HG02840 (cell line): Measurements from ENCODE around the gene ZBED4.

ENCODE experiments used
- ATAC-seq: cut with Tn5 transposase; IDR thresholded peaks from one replicate; pipeline ENCODE4 v1.9.1; 2021; ENCODE audit warnings: mild to moderate bottlenecking, moderate library complexity, moderate number of reproducible peaks; ENCODE audit not compliant: unreplicated experiment, low FRiP score

The ZBED4 gene

DNA sequence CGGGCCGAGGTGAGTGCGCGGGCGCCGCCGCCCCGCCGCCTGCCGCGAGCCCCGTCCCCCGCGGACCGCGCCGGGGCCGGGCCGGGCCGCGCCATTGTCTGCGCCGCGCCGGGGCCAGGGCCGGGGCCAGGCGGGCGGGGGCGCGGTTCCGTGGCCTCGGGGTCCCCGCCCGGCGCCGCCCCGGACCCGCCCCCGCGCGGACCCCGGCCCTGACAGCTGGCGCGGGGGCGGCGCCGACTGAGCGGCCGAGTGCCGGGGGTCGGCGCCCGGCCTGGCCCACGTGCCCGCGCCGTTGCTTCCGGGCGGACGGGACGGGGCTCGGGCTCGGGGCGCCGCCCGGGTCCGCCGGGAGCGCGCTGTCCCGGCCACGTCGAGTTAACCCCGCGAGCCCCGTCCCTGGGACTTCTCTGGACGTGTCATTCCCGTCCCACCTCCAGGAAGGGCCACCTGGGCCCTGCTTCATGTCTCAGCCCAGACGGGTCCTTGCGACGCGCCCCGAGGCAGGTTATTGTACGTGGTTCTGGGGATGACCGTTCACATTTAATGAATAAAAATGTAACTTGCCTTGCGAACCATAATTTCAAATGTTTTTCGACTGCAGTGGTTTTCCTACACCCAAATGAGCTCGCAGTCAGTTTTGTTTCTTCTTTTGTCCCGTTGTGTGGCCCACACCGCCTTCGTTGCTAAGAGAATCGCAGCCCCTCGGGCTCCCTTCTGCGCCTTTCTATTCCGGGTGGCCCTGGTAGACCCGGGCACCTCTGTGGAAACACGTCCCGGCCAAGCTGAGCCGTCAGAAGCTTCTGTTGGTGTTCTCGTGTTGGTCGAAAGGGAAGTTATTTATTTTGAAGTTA, 562 bp downstream of the ZBED4 start:
- peak; percentile 23 for ATAC-seq

DNA sequence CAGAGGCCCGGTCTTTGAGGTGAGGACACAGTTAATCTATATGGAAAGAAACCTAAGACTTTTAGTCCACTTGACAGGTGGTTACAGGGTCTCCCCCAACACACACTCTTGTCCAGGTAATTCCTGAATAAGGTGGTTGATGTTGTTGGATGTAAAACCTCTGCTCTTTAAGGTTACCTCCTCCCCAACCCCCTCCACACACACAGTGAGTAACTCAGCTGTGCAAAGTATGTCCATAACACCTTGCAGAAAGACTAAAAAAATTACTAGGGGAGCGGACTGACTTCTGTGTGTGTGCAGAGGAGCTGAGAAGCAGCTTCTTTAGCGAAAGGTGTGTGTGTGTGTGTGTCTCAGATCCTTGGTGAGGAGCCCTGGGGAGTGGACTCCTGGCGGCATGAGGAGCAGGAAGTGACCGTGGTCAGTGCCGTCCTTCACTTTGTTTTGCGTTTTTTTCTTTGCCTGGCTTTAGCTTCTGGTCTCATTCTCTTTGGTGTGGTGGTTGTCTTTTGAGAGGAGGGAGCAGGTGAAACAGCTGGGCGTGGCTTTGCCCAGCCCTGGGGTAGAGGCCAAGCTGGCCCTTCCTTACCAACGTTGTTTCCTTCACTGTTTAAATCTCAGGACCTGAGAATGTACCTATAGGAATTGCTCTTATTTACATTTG, 1.7 kb downstream of the ZBED4 start:
- ATAC-seq, result no peak

- ATAC-seq, result no peak
These were observed 2.7 kb downstream of the ZBED4 start for GRCh38 chr22:49856343-49856742.

- no peak for ATAC-seq
These were observed 3.3 kb downstream of the ZBED4 start for GRCh38 chr22:49856766-49857618.

DNA sequence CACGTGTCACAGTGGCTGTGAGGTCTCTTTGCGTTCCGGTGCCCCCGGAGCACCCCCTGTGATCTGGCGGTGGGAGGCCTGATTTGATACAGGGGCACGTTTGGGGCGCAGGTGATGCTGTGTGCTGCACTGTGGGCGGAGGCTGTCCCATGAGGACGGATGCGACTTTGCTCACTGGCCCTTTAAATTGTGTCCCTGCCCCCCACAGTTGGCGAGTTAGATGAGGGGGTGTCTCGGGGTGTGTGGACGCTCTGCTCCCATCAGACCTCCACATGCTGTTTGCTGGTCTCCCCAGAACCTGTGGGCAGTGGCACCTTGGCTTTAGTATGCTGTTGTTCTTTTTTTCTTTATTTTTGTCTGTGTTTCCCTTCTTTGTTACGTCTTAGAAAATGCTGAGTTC, 5.2 kb downstream of the ZBED4 start:
- ATAC-seq, result no peak

DNA sequence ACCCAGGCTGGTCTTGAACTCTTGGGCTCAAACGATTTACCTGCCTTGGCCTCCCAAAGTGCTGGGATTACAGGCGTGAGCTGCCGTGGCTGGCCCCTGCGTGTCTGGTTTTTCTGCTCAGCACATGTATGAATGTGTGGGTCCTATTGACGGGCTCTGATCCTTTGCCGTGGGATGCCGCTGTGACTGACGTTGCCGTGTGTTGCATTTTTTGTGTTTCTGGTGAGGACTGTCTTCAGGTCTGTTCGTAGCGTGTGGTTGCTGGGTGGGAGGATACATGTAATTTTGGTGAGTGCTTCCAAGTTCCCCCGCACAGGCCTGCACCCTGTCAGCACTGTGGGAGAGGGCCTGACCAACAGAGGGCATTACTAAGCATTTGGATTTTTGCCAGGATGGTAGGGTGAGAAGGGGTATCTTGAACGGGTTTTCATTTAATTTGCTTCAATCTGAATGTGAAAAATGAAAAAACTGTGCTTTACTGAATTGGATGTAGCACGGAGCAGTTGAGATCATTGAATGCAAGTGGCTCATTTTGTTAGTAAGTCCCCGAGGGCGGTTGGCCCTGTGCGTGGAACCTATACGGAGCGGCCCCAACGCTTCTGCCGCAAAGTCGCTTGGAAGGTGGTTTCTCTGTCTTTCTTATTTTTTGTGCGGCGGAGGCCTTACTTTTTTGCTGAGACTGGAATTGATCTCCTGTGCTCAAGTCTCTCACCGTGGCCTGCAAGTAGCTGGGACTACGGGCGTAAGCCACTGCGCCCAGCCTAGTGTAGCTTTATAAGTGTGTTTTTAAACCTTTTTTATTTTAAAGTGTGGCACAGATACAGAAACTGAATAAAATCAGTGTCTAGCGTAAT, 8.2 kb downstream of the ZBED4 start:
- ATAC-seq, result no peak

DNA sequence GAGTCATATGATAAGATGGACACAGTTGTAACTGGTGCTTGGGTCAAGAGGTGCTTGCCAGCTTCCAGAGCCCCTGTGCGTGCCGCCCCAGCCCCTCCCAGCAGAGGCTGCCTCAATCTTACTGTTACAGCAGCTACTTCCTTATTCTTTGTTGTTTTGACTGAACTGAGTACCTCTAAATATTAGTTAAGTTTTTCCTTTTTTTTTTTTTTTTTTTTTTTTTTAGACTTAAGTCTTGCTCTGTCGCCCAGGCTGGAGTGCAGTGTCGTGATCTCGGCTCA, 8.8 kb downstream of the ZBED4 start:
- no peak for ATAC-seq

DNA sequence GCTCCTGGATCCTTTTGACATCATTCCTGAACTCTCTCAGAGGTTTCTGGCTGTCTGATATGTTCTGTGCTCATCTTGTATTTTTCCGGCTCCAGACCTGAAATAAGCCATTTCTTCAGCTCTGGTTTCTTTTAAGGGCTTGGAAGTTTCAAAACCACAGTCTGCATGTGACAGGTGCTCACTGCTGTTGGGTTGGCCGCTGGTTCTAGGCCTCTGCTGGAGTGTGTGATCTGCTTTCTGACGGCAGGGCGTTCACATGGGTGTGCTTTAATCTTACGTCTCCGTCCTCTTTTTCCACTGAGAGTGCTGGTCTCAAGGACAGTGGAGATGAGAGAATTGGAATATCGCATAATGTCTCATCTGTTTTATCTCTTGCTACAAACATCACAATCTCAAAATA, 10.3 kb downstream of the ZBED4 start:
- no peak for ATAC-seq

DNA sequence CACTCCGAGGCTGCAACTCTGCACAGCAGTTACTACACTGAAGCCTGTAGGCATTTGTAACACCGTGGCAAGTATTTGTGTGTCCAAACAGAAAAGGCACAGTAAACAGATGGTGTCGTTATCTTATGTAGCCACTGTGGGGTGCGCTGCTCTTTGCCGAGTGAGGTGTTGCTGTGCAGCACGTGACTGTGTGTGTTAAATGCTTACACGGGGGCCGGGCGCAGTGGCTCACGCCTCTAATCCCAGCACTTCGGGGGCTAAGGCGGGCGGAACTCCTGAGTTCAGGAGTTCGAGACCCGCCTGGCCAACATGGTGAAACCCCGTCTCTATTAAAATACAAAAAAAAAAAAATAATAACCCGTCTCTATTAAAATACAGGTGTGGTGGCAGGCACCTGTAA, 11.5 kb downstream of the ZBED4 start:
- ATAC-seq, result no peak

GRCh38 chr22:49866134-49866533, 12.5 kb downstream of the ZBED4 start:
- no peak for ATAC-seq

- ATAC-seq, result no peak
These were observed 13.0 kb downstream of the ZBED4 start for GRCh38 chr22:49866646-49867045.

GRCh38 chr22:49867303-49868265, 13.9 kb downstream of the ZBED4 start:
- no peak for ATAC-seq

DNA sequence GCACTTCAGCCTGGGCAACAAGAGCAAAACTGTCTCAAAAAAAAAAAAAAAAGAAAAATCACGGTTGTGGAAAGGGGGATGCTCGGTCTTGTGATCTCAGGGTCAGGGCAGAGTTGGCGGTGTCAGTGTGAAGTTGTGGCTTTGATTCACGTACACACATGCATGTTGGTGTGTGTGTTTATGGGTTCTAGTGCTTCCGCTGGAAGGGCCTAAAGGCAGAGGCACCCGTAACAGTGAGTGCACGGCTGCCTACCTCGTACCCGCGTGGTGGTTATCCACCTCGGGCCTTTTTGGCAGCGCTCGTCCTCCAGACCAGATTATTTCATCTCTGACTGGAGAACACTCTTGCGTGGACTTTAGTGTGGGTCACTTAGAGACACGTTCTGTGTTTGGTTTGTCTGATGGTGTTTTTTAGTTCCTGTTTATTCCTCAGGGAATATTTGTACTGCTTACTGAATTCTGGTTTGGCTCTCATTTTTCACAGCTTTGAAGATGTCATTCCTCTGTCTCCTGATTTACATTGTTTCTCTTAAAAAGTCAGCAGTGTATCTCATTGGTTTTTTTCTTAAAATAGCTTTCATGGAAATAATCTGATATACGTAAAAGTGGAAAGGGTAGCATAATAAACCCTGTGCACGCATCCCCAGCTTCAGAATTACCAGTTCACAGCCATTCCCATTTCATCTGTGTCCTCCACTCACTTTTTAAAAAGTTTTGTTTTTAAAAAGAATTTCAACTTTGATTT, 15.6 kb downstream of the ZBED4 start:
- no peak for ATAC-seq

GRCh38 chr22:49869845-49870712, 16.4 kb downstream of the ZBED4 start:
- no peak for ATAC-seq

- ATAC-seq, result no peak
These were observed 17.8 kb downstream of the ZBED4 start for GRCh38 chr22:49871482-49871881.

- ATAC-seq, result no peak
These were observed 18.7 kb downstream of the ZBED4 start for GRCh38 chr22:49872347-49872746.

DNA sequence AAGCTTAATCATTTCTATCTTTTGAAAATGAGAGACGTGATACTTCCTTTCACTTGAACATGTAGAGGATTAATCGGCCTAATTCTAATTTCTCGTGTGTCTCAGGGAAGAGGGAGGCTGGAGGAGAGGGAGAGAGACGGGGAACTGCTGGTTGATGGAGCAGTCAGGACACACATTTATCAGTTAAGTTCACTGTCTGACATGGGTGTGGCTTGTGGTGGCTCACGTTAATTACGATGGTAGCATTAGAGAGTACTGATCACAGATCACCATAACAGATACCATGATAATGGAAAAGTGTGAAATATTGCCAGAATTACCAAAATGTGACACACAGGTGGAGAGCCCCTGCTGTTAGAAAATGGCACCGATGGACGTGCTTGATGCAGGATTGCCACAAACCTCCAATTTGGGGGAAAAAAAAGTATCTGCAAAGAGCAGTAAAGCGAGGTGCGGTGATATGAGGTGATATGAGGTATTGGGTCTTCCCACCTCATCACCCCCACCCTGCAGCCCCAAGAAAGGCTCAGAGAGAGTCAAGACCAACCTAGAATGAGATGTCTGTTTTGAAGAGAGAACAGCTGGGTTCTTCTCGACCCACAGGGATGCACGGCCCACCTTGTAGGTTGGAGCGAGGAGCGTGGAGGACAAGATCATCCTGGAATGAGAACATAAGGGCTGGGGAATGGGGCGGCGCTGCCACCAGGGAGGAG, 19.7 kb downstream of the ZBED4 start:
- no peak for ATAC-seq
